Caco-2 (cell line): ENCODE data around the gene CUL7. TPM values are rescaled to one million over a fixed set of nuclear protein-coding genes. Genes with fewer than 3 reads are reported as not detected.

Experiments
- BruUV-seq: library from RNA; stranded (reverse); fragments of 400-500 nt; replicated peaks from 2 replicates; lab custom pipeline; 2021; lab: Mats Ljungman, UMichigan
- CTCF ChIA-PET: fragments of 300-600 bp; sonication (Branson Sonifier 250); formaldehyde crosslinking; loops from one replicate; lab custom pipeline; 2022; ENCODE audit warnings: antibody characterized with exemption; lab: Charles Lee
- POLR2A ChIA-PET: fragments of 300-600 bp; sonication (Branson Sonifier 250); formaldehyde crosslinking; loops from one replicate; lab custom pipeline; 2022; ENCODE audit warnings: antibody characterized with exemption; lab: Charles Lee
- DNase-seq, 2 experiments: peaks; one replicate each; pipeline versions ENCODE4 v3.0.0 to v3.0.0-alpha.2; 2020 to 2022
- H3K27me3 ChIP-seq: replicated peaks from 2 replicates; pipeline ENCODE4 v1.6.0; 2011; ENCODE audit warnings: low read length; ENCODE audit not compliant: control insufficient read depth, insufficient read depth
- H3K36me3 ChIP-seq: 2 replicates; pipeline ENCODE4 v1.5.1; 2011; ENCODE audit warnings: low read length; ENCODE audit not compliant: control insufficient read depth, insufficient read depth
- H3K4me1 ChIP-seq: fragments of 250-450 bp; sonication (Bioruptor Pico); 2 replicates; pipeline ENCODE4 v1.5.1; 2020; ENCODE audit warnings: mild to moderate bottlenecking
- H3K4me3 ChIP-seq: 2 replicates; pipeline ENCODE4 v1.5.1; 2011; ENCODE audit warnings: low read depth, mild to moderate bottlenecking, control low read depth, low read length
- H3K9me3 ChIP-seq: fragments of 250-450 bp; sonication (Bioruptor Pico); 2 replicates; pipeline ENCODE4 v1.5.1; 2020; ENCODE audit warnings: mild to moderate bottlenecking, moderate library complexity
- H3K27ac Mint-ChIP-seq: one replicate; pipeline ENCODE4 v1.8.0; 2022; ENCODE audit warnings: mixed read lengths; ENCODE audit not compliant: unreplicated experiment
- H3K27me3 Mint-ChIP-seq: one replicate; pipeline ENCODE4 v1.8.0; 2022; ENCODE audit warnings: mixed read lengths; ENCODE audit not compliant: insufficient read depth, unreplicated experiment
- H3K36me3 Mint-ChIP-seq: one replicate; pipeline ENCODE4 v1.8.0; 2022; ENCODE audit warnings: mild to moderate bottlenecking, mixed read lengths; ENCODE audit not compliant: insufficient read depth, unreplicated experiment
- H3K4me1 Mint-ChIP-seq: one replicate; pipeline ENCODE4 v1.8.0; 2022; ENCODE audit warnings: low read depth, mixed read lengths; ENCODE audit not compliant: unreplicated experiment
- H3K4me3 Mint-ChIP-seq: one replicate; pipeline ENCODE4 v1.8.0; 2022; ENCODE audit warnings: mild to moderate bottlenecking, moderate library complexity, mixed read lengths; ENCODE audit not compliant: unreplicated experiment
- H3K9me3 Mint-ChIP-seq: one replicate; pipeline ENCODE4 v1.8.0; 2022; ENCODE audit warnings: mixed read lengths; ENCODE audit not compliant: unreplicated experiment
- intact Hi-C: fragments of 100-400 bp; cut with micrococcal nuclease; formaldehyde crosslinking; loops from one replicate; pipeline ENCODE4 v1.10.0; 2022; ENCODE audit not compliant: unreplicated experiment
- total RNA-seq: library from RNA; stranded (reverse); gene quantifications from 2 replicates; pipeline ENCODE4 v1.2.3, GENCODE V29; 2022
- TF ChIP-seq, protein P1 (sequence below), 2 experiments: fragments of 200-600 bp in 1 of 2; IDR thresholded peaks; 1 replicate in 1 of 2; 2 replicates in 1 of 2; pipeline versions ENCODE4 v1.5.1 to v1.8.0; 2011 to 2022; ENCODE audit warnings: antibody characterized with exemption in 1 of 2, control low read depth in 1 of 2, inconsistent platforms in 1 of 2, low read depth in 1 of 2, low read length in 1 of 2, mild to moderate bottlenecking in 1 of 2, moderate library complexity in 1 of 2; ENCODE audit not compliant: insufficient read depth in 1 of 2, severe bottlenecking in 1 of 2, unreplicated experiment in 1 of 2

Gene CUL7
- total RNA-seq, 1 experiment from 2014 or later = 26.7 TPM

DNA sequence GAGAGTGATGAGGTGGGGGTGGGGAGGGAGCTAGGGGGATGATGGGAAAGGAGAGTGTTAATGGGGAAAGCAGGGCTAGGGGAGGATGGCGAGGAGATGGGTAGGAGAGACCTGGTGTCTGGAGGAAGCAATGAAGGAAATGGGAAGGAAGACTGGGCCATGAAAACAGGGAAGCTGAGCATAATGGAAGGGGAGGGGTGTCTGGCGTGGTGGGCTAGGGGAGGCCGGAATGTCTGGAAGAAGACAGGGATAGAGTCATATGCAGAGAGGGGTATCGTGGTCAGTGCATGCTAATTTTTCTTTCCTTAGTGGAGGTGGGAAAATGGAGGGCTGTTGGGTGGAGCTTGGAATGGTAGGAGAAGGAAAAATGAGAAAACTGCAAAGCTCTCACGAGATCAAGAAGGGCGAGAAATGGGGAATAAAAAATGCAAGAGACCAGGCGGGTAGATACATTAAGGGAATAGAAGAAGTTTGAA lies 39.2 kb downstream of the CUL7 start:
- ChIA-PET CTCF (interaction anchor here (0.7 to 2.0 kb wide), 5 partner anchors 18 to 157 kb away, joined by 3 to 7 read pairs (median 3); partner anchors contain the start of gene PEX6), POLR2A (interaction anchor here (0.5 to 2.2 kb wide), 16 partner anchors 8 to 1374 kb away, joined by 3 to 24 read pairs (median 4); partner anchors contain the start of genes BICRAL, CNPY3, CUL7 and KLC4)
- Mint-ChIP-seq H3K4me3 (peak overlapping the region; percentile 89), H3K27ac (peak overlapping the region; percentile 80), H3K4me1 (peaks cover 21% of the 10 kb centered on the region), H3K9me3 (no peaks in the 10 kb centered on the region), H3K36me3 (peaks cover 44% of the 10 kb centered on the region), H3K27me3 (no peaks in the 10 kb centered on the region)
- no peak for DNase-seq
- TF ChIP-seq, protein P1, sequence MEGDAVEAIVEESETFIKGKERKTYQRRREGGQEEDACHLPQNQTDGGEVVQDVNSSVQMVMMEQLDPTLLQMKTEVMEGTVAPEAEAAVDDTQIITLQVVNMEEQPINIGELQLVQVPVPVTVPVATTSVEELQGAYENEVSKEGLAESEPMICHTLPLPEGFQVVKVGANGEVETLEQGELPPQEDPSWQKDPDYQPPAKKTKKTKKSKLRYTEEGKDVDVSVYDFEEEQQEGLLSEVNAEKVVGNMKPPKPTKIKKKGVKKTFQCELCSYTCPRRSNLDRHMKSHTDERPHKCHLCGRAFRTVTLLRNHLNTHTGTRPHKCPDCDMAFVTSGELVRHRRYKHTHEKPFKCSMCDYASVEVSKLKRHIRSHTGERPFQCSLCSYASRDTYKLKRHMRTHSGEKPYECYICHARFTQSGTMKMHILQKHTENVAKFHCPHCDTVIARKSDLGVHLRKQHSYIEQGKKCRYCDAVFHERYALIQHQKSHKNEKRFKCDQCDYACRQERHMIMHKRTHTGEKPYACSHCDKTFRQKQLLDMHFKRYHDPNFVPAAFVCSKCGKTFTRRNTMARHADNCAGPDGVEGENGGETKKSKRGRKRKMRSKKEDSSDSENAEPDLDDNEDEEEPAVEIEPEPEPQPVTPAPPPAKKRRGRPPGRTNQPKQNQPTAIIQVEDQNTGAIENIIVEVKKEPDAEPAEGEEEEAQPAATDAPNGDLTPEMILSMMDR (IDR thresholded peaks at IDR 0.05; ENCODE audit: insufficient read depth in 1 of 2, low read depth in 1 of 2, low read length in 1 of 2, severe bottlenecking in 1 of 2, unreplicated experiment in 1 of 2) = no peak
- H3K27me3 ChIP-seq = no peaks in the 10 kb centered on the region
- no peaks in the 10 kb centered on the region; the same call in 1 of the 2 replicates for H3K36me3 ChIP-seq
- no peaks in the 10 kb centered on the region for H3K9me3 ChIP-seq
- H3K4me3 ChIP-seq = peak overlapping the region; percentile 68
- intact Hi-C loops = loop anchor here (1.0 kb wide), 1 partner anchor 46 kb away; no protein-coding TSS in a partner anchor
- 0 out of 2 replicates have a peak, but pooled peaks cover 4% of the 10 kb centered on the region for H3K4me1 ChIP-seq
- BruUV-seq = no TSS peak

GRCh38 chr6:43013843-43014433 lies 39.7 kb downstream of the CUL7 start, which contains the start of the genes KLHDC3 and MEA1:
KLHDC3 (plus strand) TSS chr6:43014249; CDS start chr6:43017193, 2,944 bp downstream.
MEA1 (minus strand) TSS chr6:43013946; CDS start chr6:43013813, 133 bp downstream.
- no peaks in the 10 kb centered on the region for H3K9me3 Mint-ChIP-seq
- ChIA-PET POLR2A (interaction anchor here (0.5 to 2.2 kb wide), 16 partner anchors 8 to 1374 kb away, joined by 3 to 24 read pairs (median 4); partner anchors contain the start of genes BICRAL, CNPY3, CUL7 and KLC4), CTCF (interaction anchor here (0.7 to 2.0 kb wide), 5 partner anchors 18 to 158 kb away, joined by 3 to 7 read pairs (median 3); partner anchors contain the start of gene PEX6)
- BruUV-seq = no TSS peak
- peaks cover 21% of the 10 kb centered on the region for H3K4me1 Mint-ChIP-seq
- H3K9me3 ChIP-seq = no peaks in the 10 kb centered on the region
- H3K36me3 Mint-ChIP-seq = peaks cover 44% of the 10 kb centered on the region
- H3K27me3 Mint-ChIP-seq = no peaks in the 10 kb centered on the region
- H3K4me3 ChIP-seq = peak within 1 kb of the TSS; percentile 68
- no peaks in the 10 kb centered on the region for H3K27me3 ChIP-seq
- H3K36me3 ChIP-seq = no peaks in the 10 kb centered on the region; the same call in 1 of the 2 replicates
- H3K4me1 ChIP-seq = 0 out of 2 replicates have a peak, but pooled peaks cover 4% of the 10 kb centered on the region
- TF ChIP-seq, protein P1 (IDR thresholded peaks at IDR 0.05; ENCODE audit: insufficient read depth in 1 of 2, low read depth in 1 of 2, low read length in 1 of 2, severe bottlenecking in 1 of 2, unreplicated experiment in 1 of 2) = no peak
- H3K27ac Mint-ChIP-seq = peak within 1 kb of the TSS; percentile 80
- intact Hi-C loops = loop anchor here (1.0 kb wide), 1 partner anchor 46 kb away; no protein-coding TSS in a partner anchor
- DNase-seq = peak; percentile 99
- peak within 1 kb of the TSS; percentile 89 for H3K4me3 Mint-ChIP-seq
